H1 (cell line): ENCODE results near the gene LIPM. TPM values are rescaled to one million over a fixed set of nuclear protein-coding genes. Genes with fewer than 3 reads are reported as not detected.

ENCODE experiments used
- CHD7 ChIP-seq: fragments of 300-600 bp; sonication (generic); IDR thresholded peaks from 2 replicates; pipeline ENCODE4 v1.7.1; 2012; ENCODE audit warnings: low read length, moderate library complexity, mild to moderate bottlenecking, inconsistent platforms; ENCODE audit not compliant: insufficient replicate concordance
- CTCF ChIP-seq, 3 experiments: IDR thresholded peaks; 1 replicate in 2 of 3; 2 replicates in 1 of 3; pipeline versions ENCODE4 v1.5.1 to v1.6.1; 2011; ENCODE audit warnings: low read length in 3 of 3, mild to moderate bottlenecking in 3 of 3, inconsistent platforms in 2 of 3, low read depth in 1 of 3, moderate library complexity in 1 of 3; ENCODE audit not compliant: insufficient read depth in 1 of 3; ENCODE audit errors: control extremely low read depth in 1 of 3
- POLR2A ChIP-seq, 2 experiments: IDR thresholded peaks; 1 replicate in 1 of 2; 2 replicates in 1 of 2; pipeline ENCODE4 v1.6.1; 2011; ENCODE audit warnings: low read depth in 2 of 2, low read length in 2 of 2, mild to moderate bottlenecking in 2 of 2; ENCODE audit errors: control extremely low read depth in 1 of 2
- TAF7 ChIP-seq: optimal IDR thresholded peaks from 2 replicates; pipeline ENCODE3; 2011; ENCODE audit warnings: low read depth, mild to moderate bottlenecking, inconsistent platforms, low read length, moderate library complexity, borderline replicate concordance
- polyA plus RNA-seq, 7 experiments: library from polyadenylated mRNA; depleted of rRNA in 3 of 7; stranded (reverse) in 5 of 7; unstranded in 2 of 7; fragments of >200 nt in 5 of 7; fragments of 200-250 nt in 2 of 7; gene quantifications; 1 replicate in 5 of 7; 2 replicates in 1 of 7; 4 replicates in 1 of 7; pipeline versions ENCODE4 v1.2.1 to v1.2.3, GENCODE V29; 2011 to 2013; ENCODE audit warnings: missing spikeins in 2 of 7, mixed read lengths in 2 of 7
- total RNA-seq: library from RNA; stranded (reverse); fragmentation: NEBNext Ultra II Directional; extraction: Animal tissue kit (Norgen Biotek cat#: 25700); gene quantifications from 2 replicates; pipeline ENCODE4 v1.2.1, GENCODE V29; 2021

LIPM gene
- total and polyA plus RNA-seq, 2 of the 8 experiments (the other 6 are each of a cell fraction or from before 2014, with no cell fraction given): not detected

- TF ChIP-seq CHD7 (no peak), POLR2A (IDR thresholded peaks at IDR 0.05; ENCODE audit: control extremely low read depth in 1 of 2, low read depth in 2 of 2, low read length in 2 of 2) (no peak), CTCF (IDR thresholded peaks at IDR 0.05; ENCODE audit: control extremely low read depth in 1 of 3, insufficient read depth in 1 of 3, low read depth in 1 of 3, low read length in 3 of 3) (no peak), TAF7 (no peak)
- TF ChIP-seq, all 59 proteins: peak for 0
Observed at GRCh38 chr10:88794731-88795130, 7.8 kb upstream of the LIPM start (continued).
